Testis (tissue), 2 donors: Measurements from ENCODE around the gene CDH4.

Source experiments
- CTCF ChIP-seq, 3 experiments: fragments of 450-650 bp in 2 of 3; fragments of 200-600 bp in 1 of 3; sonication (generic) in 1 of 3; IDR thresholded peaks; one replicate each; pipeline ENCODE4 v1.5.1; 2016 to 2019; ENCODE audit warnings: antibody characterized with exemption in 3 of 3, mild to moderate bottlenecking in 2 of 3, moderate library complexity in 1 of 3
- POLR2A ChIP-seq: fragments of 450-650 bp; IDR thresholded peaks from one replicate; pipeline ENCODE4 v1.6.1; 2017; ENCODE audit warnings: antibody characterized with exemption, mild to moderate bottlenecking, moderate library complexity

GRCh38 chr20:61682114-61682995 is 430.3 kb downstream of the CDH4 start:
- TF ChIP-seq CTCF (IDR thresholded peaks at IDR 0.05) (no peak), POLR2A (no peak)
